Astrocyte of the spinal cord (primary cell): ENCODE data around the gene GSN.

Experiments used
- DNase-seq: peaks from one replicate; pipeline ENCODE4 v3.0.0; 2011; ENCODE audit warnings: low read depth, low spot score
- H3K4me3 ChIP-seq: 2 replicates; pipeline ENCODE4 v1.5.1; 2011; ENCODE audit warnings: low read depth, mild to moderate bottlenecking, low read length, moderate library complexity
- CTCF ChIP-seq: IDR thresholded peaks from 2 replicates; pipeline ENCODE4 v1.5.1; 2012; ENCODE audit warnings: low read depth, mild to moderate bottlenecking, low read length, inconsistent platforms
- in situ Hi-C: cut with HindIII; loops from 2 replicates; pipeline ENCODE4 v1.10.0; 2017; ENCODE audit warnings: low sequenced_read_pairs

Gene GSN

GRCh38 chr9:121322737-121323448, 54.9 kb downstream of the GSN start:
- no peak for DNase-seq
- no peak for TF ChIP-seq CTCF
- in situ Hi-C loops, result no loop called here
- H3K4me3 ChIP-seq, result no peak overlapping the region

- no peak overlapping the region for H3K4me3 ChIP-seq
- no peak for DNase-seq
- no peak for TF ChIP-seq CTCF
- in situ Hi-C loops, result no loop called here
Observed at GRCh38 chr9:121323449-121324151, 55.6 kb downstream of the GSN start.

DNA sequence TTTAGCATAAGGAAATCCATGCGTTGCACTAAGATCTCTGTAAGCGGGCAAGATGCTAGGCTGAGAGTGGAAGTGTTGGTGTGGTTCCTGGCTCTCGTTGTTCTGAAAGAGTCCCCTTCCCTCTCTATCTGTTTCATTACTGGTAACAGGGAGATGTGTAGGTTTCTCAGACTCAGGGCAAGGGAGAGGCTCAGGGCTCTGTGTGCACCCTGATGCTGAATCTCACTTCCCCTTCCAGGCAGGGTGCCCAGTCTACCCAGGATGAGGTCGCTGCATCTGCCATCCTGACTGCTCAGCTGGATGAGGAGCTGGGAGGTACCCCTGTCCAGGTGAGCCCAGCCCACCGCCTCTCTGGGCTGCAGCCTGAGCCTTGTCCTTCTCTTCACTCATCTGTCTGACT, 56.4 kb downstream of the GSN start:
- no peak overlapping the region for H3K4me3 ChIP-seq
- TF ChIP-seq CTCF, result no peak
- in situ Hi-C loops, result no loop called here
- DNase-seq, result no peak

GRCh38 chr9:121324755-121325154, 56.8 kb downstream of the GSN start:
- DNase-seq, result no peak
- no peak for TF ChIP-seq CTCF
- in situ Hi-C loops, result no loop called here
- H3K4me3 ChIP-seq, result no peak overlapping the region

- in situ Hi-C loops, result no loop called here
- H3K4me3 ChIP-seq, result no peak overlapping the region
- no peak for TF ChIP-seq CTCF
- no peak for DNase-seq
Observed at GRCh38 chr9:121325387-121325786, 57.4 kb downstream of the GSN start.

GRCh38 chr9:121326130-121326838, 58.3 kb downstream of the GSN start:
- TF ChIP-seq CTCF, result no peak
- in situ Hi-C loops, result no loop called here
- DNase-seq, result peak; percentile 31
- no peak overlapping the region for H3K4me3 ChIP-seq
